ENCODE results near the gene AKAP11.

AKAP11 gene

DNA sequence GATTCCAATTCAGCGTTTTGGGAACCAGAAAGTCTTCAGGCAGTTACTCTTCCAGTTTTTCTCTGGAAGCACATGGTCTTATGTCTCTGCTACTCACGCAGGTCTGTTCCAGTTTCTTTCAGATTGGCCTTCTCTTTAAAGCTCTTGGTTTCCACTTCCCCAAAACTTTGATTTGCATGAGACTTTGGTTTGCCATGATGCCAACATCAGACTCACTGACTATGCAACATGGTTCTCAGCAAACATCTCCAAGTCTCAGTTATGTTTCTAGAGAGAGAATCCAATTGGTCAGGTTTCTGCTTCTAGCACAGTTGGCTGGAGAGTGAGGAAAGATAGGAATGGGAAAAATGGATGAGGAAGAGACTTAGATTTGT is 3.1 kb downstream of the AKAP11 start:
- no peak for DNase-seq (ENCODE audit: low spot score)

DNA sequence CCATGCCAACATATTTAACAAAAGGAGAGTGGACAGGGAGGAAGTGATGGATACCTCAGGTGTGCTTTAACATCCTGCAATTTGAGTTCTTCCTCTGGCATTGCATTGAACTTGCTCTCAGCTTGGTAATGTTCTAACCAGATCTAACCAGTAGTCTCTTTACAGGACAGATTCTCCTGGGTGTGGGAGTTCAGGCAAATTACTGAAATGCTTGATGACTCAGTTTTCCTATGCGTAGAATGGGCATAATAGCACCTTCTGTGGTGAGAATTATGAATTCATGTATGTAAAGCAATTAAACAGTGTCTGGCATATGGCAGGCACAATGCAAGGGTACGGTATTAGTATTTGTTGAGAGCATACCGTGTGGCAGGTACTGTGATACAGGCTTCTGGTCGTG is 3.6 kb downstream of the AKAP11 start:
- no peak for DNase-seq (ENCODE audit: low spot score)

DNA sequence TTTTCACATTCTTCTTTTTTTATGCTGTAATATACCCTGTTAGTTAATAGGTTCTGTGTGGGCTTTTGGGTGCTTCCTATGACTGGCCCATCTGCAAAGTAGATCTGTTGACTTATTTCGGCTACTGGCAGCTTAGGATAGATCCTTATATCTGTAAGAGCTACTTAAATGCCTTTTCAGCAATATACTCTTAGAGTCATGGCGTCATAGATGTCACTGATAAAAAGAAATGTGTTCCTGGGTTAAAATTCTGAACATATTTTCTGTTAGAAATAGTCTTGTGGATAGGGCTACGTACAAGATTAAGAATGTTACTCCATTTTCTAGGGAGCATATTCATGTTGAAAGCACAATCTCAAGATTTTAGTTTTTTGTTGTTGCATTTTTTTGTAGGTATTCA is 4.7 kb downstream of the AKAP11 start:
- no peak for DNase-seq (ENCODE audit: low spot score)

DNA sequence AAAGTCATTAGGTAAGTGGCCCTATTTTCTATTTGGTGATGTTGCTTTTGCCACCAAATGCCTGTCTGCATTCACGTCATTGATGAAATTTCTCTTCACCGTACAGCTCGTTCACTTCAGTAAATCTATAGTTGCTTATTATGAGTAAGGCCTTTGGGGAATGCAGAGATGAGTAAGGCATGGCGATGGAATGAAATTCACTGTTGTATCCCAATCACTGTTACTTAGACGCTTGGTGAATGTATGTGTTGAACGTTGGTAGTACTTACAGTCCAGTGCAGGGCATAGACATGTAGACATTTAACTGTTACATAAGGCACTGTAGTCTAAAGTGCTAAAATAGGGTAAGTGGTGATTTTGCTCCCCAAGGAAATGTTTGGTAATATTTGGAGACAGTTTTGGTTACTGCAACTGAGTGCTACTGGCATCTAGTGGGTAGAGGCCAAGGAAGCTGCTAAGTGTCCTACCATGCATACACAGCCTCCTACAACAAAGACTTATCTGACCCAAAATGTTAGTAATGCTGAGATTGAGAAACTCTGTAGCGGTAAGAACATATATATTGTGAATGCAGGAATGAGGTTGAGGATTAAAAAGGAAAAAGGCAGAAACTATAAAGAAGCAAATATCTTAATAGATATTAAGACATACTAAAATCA is 5.8 kb downstream of the AKAP11 start:
- DNase-seq (ENCODE audit: low spot score) = no peak

DNA sequence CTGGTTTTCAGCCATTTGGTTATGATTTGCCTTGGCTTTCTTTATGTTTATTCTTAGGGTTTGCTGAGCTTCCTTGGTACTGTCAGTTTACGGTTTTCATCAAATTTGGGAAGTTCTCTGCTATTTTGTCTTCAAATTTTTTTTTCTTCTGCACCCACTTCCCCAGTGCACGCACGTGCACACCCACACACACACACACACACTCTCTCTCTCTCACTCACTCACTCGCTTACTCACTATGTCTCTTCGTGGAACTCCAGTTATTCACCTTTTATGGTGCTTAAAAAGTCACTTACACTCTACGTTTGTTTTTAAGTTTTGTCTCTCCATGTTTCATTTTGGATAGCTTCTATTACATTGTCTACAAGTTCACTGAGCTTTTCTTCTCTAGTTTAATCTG is 7.1 kb downstream of the AKAP11 start:
- DNase-seq (ENCODE audit: low spot score) = no peak

DNA sequence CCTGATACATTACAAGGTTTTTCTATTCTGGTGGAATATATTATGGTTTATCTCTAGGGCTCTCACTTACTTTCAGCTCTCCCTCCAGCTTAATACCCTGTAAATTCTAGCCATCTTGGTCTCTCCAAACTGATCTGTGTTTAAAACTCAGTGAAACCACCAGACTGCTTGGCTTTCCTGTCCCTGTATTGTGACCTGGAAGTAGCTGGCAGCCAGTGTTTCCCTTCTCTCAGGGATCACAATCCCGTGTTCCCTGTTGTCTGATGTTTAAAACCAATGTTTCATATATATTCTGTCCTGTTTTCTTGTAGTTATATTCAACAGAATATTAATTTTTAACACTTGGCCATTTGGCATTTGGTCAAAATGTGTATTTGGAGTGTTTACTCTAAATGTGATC is 8.0 kb downstream of the AKAP11 start:
- DNase-seq (ENCODE audit: low spot score) = no peak

DNA sequence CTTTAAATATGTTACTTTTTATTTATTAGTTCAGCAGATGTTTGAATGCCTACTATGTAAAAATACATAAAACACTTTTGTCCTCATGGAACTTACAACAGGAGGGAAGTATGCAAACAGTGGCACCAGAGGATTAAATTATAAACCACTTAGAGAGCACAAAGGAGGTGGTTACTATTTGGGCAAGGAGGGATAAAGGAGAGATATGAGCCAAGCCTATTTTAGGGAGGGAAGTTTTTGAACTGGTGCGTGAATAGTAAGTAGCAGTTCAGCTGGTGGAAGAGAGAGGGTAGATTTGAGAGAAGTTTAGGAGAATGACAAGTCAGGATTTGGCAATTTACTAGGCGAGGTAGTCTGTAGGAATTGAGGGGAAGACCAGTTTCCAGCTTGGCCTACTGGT is 8.6 kb downstream of the AKAP11 start:
- DNase-seq (ENCODE audit: low spot score) = no peak

DNA sequence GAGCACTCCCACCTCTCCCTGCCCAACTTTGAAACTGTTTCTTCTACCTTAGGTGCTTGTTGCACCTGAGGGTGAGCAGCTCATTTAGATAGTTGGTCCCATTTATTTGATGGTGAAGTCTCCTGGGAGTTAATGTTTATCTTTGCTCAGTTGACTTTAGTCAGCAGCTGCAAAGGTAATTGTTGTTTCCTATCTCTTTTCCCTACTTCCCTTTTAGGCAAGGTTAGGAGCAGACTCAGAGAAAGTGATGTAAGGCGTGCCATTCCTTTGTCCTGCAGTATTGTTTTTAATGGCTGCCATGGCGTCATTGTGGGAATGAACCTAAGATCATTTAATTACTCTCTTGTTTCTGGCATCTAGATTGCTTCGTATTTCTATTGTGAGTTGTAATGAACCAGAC is 11.6 kb downstream of the AKAP11 start:
- no peak for DNase-seq (ENCODE audit: low spot score)

DNA sequence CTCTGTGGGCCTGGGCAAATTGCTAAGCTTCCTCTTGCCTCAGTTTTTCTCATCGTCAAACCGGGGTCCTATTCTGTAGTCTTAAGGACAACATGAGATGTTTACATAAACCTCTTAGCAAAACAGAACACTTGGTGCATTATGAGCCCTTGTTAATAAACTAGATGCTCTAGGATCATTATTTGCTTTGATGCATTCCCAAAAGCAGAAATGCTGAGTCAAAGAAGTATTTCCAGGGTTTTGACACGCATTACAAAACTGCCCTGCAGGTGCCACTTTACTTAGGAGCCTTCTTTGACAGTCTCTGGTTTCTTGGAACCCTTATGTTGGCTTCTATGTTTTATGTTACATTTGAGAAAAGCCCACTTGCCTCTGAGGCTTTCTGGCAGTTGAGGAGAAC is 12.1 kb downstream of the AKAP11 start:
- DNase-seq (ENCODE audit: low spot score) = no peak

DNA sequence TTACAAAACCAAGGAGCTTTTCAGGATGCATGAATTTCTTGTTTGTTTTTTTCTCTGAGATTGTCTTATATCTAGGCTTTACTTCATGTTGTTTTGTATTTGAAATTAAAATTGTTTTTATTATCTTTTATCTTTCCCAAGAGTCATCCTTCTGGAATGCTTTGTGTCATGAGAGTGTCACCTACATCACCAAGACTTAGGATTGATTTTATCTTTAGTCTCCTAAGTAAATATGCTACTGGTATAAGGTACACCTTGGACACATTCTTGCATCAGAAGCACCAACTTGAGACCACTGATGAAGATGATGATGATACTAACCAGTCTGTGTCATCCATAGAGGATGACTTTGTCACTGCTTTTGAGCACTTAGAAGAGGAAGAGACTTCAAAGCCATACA is 26.4 kb downstream of the AKAP11 start:
- no peak for DNase-seq (ENCODE audit: low spot score)

DNA sequence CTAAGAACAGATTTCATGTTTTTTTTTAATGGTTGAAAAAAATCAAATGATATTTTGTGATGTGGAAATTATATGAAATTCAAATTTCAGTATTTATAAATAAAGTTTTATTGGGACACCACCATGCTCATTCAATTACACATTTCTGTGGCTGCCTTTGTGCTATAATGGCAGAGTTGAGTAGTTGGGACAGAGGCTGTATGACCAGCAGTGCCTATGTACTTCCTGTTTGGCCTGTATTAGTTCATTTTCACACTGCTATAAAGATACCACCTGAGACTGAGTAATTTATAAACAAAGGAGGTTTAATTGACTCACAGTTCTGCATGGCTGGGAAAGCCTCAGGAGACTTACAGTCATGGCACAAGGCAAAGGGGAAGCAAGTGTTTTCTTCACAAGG is 33.6 kb downstream of the AKAP11 start:
- no peak for DNase-seq (ENCODE audit: low spot score)

DNA sequence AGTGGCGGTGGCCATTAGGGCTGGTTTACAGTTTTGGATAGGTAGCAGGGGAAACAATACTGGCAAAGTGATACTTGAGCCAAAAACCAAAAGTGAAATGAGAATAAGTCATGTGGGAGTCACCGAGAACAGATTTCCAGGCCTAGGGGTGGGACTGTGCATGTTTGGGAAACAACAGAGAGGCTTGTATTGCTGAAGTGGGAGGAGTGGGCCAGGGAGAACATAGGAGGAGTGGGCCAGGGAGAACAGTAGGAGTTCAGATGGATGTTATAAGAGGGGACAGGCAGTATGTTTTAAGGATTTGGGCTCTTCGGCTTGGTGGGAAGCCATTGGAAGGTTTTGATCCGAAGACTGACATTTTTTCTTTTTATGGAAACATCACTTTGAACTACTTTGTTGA is 35.5 kb downstream of the AKAP11 start:
- no peak for DNase-seq (ENCODE audit: low spot score)

DNA sequence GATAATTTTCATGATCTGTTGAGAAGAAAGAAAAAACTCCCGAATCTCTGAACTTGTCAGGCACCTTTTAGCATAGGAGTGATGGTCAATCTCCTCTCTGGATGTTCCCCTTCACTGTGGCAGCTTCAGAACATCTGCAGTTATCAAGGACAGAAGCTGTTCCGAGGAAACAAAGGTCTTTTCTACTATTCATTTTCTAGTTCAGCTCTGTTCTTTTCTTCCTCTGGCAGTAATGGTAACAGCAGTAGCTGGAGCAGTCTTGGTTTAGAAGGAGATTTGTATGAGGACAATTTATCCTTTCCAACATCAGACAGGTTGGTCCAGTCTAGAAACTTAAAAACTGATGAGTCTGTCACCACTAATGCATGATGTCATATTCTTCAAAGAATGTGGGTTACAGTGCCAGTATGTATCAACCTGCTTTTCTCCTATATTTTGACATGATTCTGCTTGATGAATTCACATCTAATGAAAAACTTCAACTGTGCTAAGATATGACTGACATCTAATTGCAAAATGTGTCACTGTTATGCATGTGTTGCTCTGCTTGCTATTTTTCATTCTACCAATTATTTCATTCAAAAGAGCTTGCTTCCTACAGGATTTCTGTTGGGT is 41.0 kb downstream of the AKAP11 start:
- DNase-seq (ENCODE audit: low spot score) = no peak

DNA sequence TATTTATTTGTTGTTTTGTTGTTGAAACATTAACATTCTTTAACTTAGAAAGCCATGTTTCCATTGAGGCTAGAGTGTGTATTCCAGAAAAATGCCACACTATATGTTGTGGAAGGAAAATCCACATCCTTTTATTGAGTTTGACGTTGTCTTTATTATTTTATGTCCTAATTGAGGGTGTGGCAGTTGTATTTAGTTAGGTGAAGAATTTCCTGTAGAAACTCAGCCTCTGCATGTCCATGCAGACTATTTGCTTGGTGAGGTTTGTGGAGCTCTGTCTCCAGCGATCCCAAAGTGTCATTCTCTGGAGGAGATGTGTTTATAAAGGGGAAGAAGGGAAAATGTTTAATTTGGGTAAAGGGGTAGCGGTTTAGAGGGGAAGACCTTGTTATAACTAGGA is 46.6 kb downstream of the AKAP11 start:
- DNase-seq (ENCODE audit: low spot score) = no peak

DNA sequence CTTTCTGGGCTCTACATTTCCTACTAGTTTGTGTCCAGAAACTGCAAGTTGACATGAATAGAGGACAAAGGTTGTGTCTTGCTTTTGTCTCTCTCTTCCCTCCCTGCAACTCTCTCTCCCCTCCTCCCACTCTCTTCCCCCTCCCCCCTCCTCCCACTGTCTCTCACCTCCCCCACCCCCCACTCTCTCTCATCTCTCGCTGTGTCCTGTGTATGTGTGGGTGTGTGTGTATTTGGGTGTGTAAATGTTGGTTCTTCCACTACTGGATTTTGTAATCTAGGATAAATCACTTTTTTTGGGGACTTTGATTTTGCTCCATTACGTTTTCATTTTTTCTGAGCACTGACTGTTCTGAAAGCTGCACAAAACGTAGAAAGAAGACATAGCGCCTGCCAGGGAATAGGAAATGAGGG is 48.4 kb downstream of the AKAP11 start:
- no peak for DNase-seq (ENCODE audit: low spot score)

DNA sequence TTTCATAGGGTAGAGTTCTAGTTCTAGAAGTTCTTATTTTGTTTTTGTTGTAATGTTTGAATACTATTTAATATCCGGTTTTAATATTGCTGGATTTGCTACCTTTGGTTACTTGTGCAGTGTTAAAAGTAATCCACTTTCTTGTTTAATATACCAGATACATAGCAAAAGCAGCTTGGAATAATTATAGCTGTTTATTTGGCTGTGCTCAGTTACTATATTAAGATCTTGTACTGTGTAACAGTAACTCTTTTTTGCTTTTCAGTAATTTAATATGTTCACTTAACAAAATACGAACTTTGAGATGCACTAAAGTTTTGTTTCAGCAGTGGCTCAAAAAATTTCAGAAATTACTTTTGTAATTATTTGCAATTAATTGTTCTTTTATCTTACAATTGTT is 50.9 kb downstream of the AKAP11 start:
- no peak for DNase-seq (ENCODE audit: low spot score)

DNA sequence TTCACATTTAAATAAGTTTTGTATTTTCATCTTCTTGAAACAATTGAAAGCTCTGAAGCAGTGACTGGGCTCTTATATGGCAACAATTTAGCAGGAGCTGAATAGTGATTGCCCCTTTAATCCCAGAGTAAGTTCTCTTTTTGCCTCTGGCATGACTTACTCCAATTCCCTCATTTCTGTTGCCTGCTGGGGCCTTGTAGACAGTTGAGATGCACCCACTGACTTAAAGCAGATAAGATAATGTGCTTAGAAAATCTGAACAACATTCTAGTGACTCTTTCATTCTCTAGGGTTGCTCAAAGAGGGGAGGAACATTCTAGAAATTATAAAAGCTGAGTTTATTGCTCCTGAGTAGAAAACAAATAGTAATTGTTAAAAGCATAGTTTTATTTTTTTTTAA is 52.8 kb downstream of the AKAP11 start:
- no peak for DNase-seq (ENCODE audit: low spot score)

DNA sequence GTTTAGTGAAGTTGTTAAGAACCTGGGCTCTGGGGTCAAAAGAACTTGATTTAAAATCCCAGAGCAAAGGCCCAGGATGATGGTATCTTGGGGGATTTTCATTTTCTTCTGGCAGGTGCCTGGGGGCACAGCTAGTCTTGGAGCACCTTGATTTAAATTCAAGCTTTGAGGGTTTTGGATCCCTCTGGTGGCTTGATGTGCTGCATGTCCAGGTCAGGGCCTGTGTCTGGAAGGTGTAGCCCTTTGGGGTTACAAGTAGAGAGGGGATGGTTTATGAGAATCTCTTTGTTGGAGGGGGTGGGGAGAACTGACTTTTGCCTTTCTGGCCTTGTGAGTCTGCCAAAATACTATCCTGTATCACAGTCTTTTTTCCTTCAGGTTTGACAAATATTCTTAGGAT is 55.8 kb downstream of the AKAP11 start:
- DNase-seq (ENCODE audit: low spot score) = no peak

DNA sequence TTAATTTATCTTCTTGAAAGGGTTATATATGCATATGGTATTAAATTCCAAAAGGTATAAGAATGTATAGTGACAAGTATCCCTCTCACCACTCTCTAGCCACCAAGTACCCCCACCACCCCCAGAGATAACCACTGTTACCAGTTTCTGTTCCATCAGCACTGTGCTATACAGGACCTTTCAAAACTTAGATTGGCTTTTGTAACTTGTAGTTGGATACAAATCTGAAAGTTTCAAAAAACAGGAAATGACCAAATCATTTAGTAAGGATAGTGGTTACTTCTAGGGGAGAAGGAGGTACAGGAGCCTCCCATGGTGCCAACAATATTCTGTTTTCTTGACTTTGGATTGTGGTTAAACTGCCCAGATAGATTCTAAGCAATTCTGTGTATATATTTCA is 56.7 kb downstream of the AKAP11 start:
- no peak for DNase-seq (ENCODE audit: low spot score)

DNA sequence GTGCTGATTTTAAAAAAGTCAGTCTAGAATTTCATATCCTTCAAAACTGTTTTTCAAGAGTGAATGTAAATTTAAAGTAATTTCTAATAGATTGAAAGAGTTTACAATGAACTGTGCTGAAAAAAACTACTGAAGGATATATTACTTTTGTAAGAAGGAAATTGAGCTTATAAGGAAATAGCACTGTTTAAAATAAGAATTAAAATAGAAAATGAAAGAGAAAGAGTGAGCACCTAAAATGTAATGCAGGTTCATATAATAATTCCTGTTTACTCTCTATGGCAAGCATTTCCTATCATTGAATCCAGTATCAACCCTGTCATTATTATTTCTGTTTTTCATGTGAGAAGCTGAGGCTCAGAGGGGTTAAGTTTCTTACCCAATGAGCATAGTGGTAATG is 57.3 kb downstream of the AKAP11 start:
- no peak for DNase-seq (ENCODE audit: low spot score)

DNA sequence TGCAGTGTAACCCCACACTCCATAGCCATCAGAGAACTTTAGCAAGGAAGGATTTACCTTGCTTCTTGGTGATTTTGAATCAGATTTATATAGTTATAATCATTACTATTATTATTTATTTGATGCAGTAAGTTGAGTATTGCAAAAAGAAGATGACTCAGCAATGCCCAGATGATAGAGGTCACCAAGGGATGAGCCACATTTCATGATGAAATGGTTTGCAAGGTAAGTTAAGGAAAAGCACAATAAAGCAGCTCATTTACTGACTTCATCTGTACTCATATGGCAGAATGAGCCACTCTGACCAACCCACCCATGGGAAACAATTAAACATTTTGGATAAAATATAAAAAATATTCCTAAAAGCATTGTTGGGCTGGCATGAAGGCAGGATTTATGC is 59.1 kb downstream of the AKAP11 start:
- DNase-seq (ENCODE audit: low spot score) = no peak

DNA sequence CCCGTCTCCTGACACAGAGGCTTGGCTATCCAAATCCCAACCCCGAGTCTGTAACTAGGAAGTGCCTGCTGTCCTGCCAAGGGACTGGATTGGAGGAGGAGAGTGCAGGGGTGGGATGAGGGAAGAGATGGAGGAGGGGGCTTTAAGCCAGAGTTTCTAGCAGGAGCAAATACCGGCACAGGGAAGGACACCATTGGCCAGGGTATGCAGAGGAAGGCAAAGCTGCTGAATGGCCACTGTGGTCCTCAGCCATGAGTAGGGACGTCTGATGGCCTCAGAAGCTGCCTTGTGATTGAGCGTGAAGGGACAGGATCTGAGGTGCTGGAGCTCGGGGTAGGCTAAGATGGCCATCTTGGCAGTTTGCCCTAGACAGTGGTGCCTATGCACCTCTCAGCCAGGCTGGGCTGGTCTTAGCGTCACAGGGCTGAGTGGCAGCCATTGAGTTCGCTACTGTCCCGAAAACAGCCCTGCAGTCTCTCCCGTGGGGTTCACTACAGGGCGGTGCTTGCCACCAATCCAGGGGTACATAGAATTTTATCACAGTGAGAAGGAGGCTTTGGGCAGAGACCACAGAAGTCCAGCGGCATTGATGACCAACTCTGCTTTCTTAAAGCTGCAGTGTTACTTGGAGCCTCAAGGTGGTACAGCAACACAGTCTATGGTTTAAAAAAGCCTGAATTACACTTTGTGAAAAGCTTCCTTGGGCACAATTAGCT is 61.8 kb downstream of the AKAP11 start:
- DNase-seq (ENCODE audit: low spot score) = no peak

DNA sequence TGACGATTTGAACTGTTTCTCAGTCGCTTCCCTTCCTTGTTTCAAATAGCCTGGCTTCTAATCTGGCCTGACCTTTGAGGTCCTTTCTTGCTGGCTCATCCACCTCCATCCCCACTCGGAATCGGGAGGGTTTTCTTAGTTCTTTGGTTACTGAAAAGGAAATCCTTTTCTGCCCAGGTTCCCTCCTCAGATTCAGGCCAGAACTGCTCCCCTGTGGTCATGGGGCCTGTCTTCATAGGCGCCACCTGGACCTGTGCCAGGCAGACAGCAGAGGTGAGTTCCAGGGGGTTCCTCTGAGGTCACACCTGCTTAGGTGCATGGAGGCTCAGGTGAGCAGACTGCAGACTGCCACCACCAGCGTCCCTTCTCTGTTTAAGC is 62.4 kb downstream of the AKAP11 start:
- DNase-seq (ENCODE audit: low spot score) = no peak

All from left forelimb (tissue), 1 donor.